GM12874 (cell line): Measurements from ENCODE around the gene CDK3.
A peak's percentile ranks its signal among the peaks of the same experiment; 100 is the strongest.

Source experiments
- CTCF ChIP-seq: IDR thresholded peaks from 2 replicates; pipeline ENCODE4 v1.5.1; 2011; ENCODE audit warnings: low read depth, mild to moderate bottlenecking, control low read depth, low read length, moderate library complexity; ENCODE audit not compliant: insufficient read depth

CDK3 gene

DNA sequence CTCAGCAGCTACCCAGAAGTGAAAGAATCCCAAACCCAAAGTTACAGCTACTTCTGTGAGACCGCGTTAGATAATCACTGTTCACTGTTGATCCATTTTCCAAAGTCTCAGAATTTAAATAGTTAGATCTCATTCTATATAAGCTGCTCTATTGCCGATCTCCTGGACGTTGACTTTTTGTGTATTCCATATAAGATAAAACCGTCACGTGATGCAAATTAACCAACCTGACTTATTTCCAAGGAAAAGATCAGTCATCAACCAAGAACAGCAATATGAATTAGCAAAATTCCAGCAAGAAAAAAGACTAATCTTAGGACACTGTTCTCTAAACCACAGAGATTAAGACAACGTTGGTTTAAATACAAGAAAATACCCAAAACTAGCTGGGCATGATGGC, 30.0 kb upstream of the CDK3 start:
- TF ChIP-seq CTCF: no peak

DNA sequence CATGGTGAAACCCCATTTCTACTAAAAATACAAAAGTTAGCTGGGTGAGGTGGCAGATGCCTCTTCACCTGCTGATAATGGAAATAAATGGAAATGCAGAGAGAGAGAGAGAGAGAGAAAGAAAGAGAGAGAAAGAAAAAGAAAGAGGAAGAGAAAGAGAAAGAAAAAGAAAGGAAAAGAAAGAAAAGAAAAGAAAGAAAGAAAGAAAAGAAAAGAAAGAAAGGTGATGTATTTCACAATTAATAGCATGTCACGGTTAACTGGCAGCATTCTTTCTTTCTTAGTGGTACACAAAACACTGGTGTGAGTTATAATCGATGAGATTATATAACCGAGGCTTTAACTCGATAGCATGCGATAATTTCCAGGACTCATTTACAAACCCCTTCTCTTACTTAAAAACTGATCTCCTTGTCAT, 24.9 kb upstream of the CDK3 start:
- TF ChIP-seq CTCF: no peak

- TF ChIP-seq CTCF: no peak
Measured at GRCh38 chr17:75976175-75976848, 24.3 kb upstream of the CDK3 start.

DNA sequence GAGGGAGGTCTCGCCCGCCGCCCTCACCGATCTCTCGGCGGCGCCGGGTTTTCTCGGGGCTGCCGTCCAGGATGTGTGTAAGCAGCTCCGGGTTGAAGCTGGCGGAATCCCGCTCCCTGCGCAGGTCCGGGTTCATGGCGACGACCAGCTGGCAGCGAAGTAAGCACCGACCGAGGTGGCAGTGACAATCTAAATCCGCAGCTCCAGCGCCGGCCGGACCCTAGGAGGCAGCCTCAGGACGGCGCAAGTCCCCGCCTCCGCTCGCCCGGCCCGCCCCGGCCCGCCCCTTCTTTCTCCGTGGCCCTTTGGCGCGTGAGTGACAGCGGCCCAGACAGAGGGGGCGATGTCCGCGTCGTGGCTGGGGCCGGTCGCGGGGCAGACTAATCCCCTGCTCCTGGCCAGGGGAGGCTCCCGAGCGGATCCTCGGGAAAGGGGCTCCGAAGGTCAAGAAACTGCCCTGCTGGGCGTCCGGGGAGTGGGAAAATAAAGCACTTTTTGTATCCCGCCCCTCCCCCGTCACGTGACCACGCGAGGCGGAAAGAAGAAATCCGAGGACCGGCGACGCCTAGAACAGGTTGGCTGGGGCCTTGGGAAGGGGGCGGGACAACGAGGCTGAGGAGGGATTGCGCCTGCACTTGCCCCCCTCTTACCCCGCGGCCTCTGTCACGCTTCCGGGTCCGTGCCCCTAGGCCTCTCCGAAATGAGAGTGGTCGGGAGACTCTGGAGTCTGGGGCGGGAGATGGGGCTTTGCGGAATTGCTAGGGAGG, 21.5 kb upstream of the CDK3 start, which contains the start of the genes ACOX1 and TEN1:
ACOX1 (minus strand) TSS at position 229 of the 767 bp plus-strand sequence; CDS start at position 136, 93 bp downstream.
TEN1 (plus strand) TSS at position 303 of the 767 bp plus-strand sequence. CDS start 6,953 bp downstream, outside the sequence.
- peak; percentile 14; the same call in 1 of the 2 replicates for TF ChIP-seq CTCF

- TF ChIP-seq CTCF: no peak
Measured at GRCh38 chr17:75979705-75980187, 20.9 kb upstream of the CDK3 start.

DNA sequence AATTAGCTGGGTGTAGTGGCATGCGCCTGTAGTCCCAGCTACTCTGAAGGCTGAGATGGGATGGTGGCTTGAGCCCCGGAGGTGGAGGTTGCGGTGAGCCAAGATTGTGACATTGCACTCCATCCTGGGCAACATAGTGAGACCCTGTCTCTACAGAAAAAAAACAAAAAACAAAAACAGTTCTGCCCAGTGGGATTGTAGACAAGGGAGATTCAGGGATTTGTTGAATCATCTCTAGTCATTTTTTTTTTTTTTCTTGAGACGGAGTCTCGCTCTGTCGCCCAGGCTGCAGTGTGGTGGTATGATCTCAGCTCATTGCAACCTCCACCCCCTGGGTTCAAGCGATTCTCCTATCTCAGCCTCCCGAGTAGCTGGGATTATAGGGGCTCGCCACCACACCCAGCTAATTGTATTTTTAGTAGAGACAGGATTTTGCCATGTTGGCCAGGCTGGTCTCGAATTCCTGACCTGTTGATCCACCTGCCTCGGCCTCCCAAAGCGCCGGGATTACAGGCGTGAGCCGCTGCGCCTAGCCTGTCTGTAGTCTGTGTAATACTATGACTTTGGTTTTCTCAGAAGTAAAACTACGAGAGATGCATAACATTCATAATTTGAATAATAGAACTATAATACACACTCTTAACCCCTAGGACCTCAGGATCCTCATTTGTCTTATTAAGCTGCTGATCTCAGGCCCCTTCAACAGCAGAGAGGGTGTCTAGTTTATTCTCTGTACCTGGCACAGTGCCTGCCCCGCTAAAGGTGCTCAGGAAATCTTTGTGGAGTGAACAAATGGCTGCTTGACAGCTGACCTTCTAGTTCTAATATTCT, 20.3 kb upstream of the CDK3 start:
- TF ChIP-seq CTCF: no peak

GRCh38 chr17:75981019-75981615, 19.5 kb upstream of the CDK3 start:
- no peak for TF ChIP-seq CTCF
